HG03442 (cell line): Measurements from ENCODE around the gene HMX1.

ENCODE experiments used
- ATAC-seq: cut with Tn5 transposase; IDR thresholded peaks from one replicate; pipeline ENCODE4 v1.9.1; 2021; ENCODE audit warnings: mild to moderate bottlenecking, moderate library complexity; ENCODE audit not compliant: unreplicated experiment

Gene HMX1

DNA sequence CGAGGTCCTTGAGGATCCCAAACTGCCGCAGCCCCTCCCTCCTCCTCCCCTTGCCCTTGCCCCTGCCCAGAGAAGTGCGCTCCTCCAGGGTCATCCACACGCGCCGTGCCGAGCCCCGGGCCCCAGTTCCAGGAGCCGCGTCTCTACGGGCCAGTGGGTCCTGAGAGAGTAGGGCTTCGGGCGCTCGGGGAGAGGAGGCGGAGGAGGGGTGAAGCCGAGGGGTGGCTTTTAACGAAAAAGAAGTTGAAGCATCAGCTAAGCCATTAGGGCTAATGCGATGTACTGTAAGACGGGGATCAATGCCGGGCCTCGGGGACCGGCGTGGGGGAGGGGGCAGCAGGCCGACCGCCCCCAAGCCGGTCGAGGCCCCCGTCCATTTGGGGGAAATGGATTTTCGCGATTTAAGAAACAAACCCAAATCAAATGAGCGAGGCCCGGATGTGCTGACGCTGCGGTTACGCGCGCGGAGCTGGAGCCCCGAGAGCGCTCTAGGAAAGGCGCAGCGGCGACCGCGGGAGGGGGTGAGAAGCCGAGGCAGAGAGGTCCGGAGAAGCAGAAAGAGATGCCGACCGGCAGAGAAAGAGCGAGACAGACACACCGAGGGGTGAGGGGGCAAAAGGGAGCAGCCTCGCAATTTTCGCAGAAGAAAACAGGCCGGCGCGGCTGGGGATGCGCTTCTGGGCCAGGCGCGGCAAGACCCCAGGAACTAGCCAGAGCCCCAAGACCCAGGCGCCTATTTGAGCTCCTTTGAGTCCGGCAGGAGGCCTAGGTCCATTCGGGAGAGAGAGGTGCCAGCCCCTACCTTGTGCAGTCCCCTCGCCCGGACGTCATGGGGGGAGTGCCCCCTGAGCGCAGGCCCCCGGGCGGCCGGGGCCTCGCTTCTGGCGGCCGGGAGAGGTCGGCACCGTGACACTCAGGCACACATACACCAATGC is 13.6 kb downstream of the HMX1 start:
- ATAC-seq: no peak

- ATAC-seq: no peak
Observed at GRCh38 chr4:8856835-8857621, 14.6 kb downstream of the HMX1 start.

GRCh38 chr4:8855818-8856245 is 15.8 kb downstream of the HMX1 start:
- no peak for ATAC-seq

GRCh38 chr4:8854931-8855330 is 16.7 kb downstream of the HMX1 start:
- ATAC-seq: no peak

GRCh38 chr4:8854016-8854415 is 17.6 kb downstream of the HMX1 start:
- ATAC-seq: no peak

DNA sequence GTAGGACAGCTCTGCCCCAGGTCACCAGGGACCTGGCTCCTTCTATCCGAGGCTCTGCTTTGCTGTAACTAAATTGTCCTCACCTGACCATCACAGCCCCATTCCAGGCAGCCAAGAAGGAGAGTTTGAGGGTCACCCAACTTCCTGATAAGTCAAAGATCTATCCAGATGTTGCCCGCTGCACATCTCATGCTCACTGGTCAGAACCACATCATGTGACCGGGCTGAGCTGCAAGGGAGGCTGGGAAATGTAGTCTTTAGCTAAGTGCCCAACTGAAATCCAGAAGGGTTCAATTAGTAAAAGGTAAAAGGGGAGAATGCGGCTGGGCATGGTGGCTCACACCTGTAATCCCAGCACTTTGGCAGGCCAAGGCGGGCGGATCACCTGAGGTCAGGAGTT is 18.4 kb downstream of the HMX1 start:
- ATAC-seq: no peak

DNA sequence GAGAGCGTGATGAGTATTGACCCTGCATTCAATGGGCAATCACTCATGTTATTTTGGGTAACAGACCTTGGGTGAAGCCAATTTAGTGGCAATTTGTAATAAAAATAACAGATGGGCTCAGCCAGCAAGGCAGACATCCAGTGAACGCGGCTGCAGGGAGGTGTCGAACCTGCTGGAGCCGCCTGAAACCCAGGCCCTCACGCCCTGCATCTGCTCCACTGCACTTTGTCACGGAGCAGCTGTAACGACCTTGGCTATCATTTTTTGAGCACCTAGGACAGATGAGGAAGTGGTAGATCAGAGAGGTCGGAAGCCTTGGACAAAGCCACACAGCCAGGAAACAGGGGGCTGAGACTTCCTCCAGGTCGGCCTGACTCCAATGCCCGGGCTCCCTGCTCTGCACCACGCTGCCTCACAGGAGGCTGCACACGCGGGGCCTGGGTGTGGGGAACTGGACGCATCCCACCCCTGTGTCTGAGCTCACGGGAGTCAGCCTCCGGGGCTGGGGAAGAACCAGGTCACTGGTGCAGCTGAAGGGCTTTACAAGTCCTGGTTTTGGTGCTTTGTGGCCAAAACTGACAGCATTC is 19.4 kb downstream of the HMX1 start:
- ATAC-seq: no peak

- no peak for ATAC-seq
Observed at GRCh38 chr4:8851321-8852117, 20.1 kb downstream of the HMX1 start.

DNA sequence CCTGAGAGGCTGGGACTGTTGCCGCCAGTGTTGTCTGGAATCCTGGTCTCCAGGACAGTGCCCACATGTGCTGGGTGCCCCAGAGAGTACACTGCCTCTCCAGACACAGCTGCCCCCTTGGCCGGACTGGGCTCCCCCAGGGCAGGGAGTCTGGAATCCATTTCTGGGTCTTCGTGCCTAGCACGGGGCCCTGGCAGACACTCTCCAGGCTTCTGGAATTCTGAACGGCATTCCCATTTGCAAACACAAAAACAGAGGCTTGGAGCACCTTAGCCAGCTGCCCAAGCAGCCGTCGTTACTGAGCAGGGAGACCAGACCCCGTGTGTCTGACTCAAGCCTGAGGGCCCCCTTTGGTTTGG is 20.8 kb downstream of the HMX1 start:
- ATAC-seq: no peak

GRCh38 chr4:8850074-8850829 is 21.4 kb downstream of the HMX1 start:
- no peak for ATAC-seq

- ATAC-seq: no peak
Observed at GRCh38 chr4:8849266-8850073, 22.2 kb downstream of the HMX1 start.

DNA sequence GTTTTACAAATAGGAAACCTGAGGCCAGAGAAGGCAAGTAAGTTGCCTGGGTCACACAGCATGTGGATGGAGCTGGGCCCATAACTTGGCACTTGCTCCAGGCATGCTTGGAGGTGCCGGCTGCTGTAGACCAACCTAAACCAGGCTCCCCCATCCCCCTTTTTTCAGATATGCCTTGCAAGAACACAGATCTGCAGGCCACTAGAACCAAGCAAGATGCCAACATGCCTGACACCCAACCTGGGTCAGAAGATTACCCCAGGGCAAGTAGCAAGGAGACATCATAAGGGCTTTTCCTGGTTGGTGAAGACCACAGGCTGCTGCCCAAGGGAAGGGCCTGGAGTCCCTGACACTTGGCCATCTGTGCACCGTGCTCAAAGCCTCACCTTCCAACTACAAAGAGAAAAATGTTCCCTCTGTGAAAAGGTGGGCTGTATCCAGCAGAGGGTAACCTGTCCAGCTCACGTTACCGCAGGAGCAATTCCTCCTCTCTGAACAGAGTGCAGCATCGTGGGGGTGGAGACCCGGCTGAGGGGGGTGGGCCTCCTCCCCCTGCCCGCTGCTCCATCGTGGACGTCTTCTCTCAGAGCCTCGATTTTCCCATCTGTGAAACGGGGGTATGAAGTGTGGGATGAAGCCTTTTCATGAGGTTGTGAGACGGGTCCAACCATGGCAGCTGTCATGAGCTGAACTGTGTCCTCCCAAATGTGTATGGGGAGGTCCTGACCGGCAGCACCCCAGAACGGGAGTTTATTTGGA is 23.0 kb downstream of the HMX1 start:
- ATAC-seq: no peak

DNA sequence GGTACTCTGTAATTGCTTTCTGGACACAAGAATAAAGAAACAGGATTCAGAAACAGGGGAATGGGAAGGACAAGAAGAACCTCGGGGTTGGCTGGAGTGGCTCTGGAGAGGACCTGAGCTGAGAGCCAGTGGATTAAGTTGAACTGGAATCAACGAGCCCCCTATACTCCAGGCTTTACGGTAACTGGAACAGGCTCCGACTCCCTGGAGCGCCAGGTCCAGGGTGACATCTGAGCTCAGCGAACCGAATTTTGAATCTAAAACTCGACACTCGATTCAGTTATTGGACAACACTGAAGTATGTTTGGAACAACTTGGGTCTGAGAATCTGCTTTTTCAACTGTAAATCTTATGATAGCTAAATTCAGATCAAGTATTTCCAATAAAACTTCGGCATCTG is 23.9 kb downstream of the HMX1 start:
- no peak for ATAC-seq

- no peak for ATAC-seq
Observed at GRCh38 chr4:8847331-8847730, 24.3 kb downstream of the HMX1 start.

DNA sequence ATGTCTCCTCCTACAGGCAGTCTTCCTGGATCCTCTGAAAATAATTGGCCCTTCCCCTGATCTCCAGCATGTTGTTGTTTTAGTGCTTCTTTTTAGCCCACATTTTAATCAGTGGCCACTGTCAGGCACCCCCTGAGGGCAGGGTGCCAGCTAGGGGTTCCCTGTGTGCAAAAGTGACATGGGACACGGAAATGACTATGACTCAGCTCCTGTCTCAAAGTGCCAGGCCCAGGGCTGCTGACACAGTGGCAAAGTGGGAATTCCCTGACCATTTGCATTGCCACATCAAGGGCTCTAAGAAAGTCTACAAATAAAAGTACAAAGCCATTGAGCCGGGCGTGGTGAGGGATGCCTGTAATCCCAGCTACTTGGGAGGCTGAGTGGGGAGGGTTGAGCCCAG is 24.8 kb downstream of the HMX1 start:
- no peak for ATAC-seq

DNA sequence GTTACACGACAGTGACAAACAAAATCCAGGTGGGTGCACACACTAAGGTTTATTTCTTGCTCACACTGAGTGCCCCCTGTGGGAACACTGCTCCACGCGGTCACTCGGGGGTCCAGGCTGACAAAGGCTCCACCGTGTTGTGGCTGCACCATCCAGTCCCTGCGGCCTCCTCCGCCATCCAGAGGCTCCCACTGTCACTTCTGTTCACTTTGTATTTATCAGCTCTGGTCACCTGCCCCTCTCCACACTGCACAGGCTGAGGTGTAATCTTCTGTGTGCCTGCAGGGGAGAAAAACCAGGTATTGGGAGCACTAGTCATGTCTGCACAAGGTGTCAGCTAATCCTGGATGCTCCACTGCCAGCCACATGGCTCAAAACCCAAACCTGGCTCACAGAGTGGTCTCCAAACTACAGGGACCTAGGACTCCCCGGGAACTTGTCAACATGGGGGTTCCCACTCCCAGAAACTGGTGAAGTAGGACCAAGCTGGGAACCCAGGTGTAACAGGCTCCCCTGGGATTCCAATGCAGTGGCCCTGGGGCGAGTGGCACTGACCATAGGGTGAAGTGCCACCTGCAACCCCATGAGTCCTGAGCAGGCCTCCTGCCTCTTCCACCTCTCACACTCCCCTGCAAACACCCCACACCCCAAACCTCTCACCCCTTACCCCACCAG is 25.5 kb downstream of the HMX1 start:
- ATAC-seq: no peak

DNA sequence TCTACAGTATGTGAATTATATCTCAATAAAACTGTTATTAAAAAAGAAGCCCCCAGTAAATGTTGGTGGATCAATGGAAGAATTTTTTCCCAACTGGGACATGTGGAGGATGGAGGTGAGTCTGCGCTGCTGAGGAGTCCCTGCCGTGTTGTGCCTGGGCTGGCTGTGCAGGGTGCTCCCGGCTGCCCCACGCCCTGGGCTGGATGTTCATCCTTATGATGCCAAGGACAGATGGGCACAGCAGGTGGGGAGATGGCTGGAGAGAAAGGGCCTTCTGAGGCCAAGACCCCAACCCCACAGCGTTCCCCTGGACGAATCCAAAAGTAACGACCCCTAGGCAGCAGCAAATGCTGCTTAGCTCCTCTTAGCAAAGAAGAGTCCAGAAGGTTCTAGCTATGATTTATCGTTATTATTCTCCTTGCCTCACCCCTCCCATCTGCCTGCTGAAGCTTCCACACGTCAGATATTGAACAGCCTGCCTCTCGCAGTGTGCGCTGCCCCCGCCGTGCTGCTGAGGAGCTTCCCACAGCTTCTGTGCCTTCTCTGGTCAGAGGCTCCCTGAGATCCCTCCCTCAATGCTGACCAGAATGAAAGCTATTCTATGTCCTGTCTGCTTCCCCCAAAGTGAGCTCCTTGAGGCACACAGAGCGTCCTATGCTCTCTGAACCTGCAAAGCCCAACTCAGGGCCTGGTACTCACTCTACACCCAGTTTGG is 26.5 kb downstream of the HMX1 start:
- ATAC-seq: no peak
